Lung (tissue), 12 donors: ENCODE data around the gene TCF12. TPM values are rescaled to one million over a fixed set of nuclear protein-coding genes. Genes with fewer than 3 reads are reported as not detected.

Experiments
- ATAC-seq: fragments of 200-7000 bp; cut with Tn5 transposase; one replicate; pipeline ENCODE4 v1.9.1; 2020; ENCODE audit warnings: moderate number of reproducible peaks; ENCODE audit not compliant: insufficient read depth, low FRiP score
- DNase-seq, 3 donors: peaks; one replicate each; pipeline ENCODE4 v3.0.0-alpha.2; 2013 to 2017
- H3K27ac ChIP-seq, 2 donors: one replicate each; pipeline ENCODE4 v1.5.1; 2013; ENCODE audit warnings: mild to moderate bottlenecking in 2 of 2, moderate library complexity in 2 of 2, control low read depth in 1 of 2, inconsistent platforms in 1 of 2, low read depth in 1 of 2, low read length in 1 of 2
- H3K27me3 ChIP-seq, 3 donors: one replicate each; pipeline ENCODE4 v1.5.1; 2013; ENCODE audit warnings: low read length in 2 of 3; ENCODE audit not compliant: control insufficient read depth in 3 of 3, insufficient read depth in 3 of 3
- H3K36me3 ChIP-seq, 4 donors: one replicate each; pipeline ENCODE4 v1.5.1; 2013; ENCODE audit warnings: low read length in 4 of 4, mild to moderate bottlenecking in 1 of 4, moderate library complexity in 1 of 4; ENCODE audit not compliant: control insufficient read depth in 4 of 4, insufficient read depth in 4 of 4
- H3K4me1 ChIP-seq, 5 donors: one replicate each; pipeline ENCODE4 v1.5.1; 2013; ENCODE audit warnings: low read length in 5 of 5, mild to moderate bottlenecking in 2 of 5, moderate library complexity in 1 of 5; ENCODE audit not compliant: control insufficient read depth in 5 of 5, insufficient read depth in 5 of 5
- H3K4me3 ChIP-seq: one replicate; pipeline ENCODE4 v1.5.1; 2013; ENCODE audit warnings: mild to moderate bottlenecking, control low read depth, moderate library complexity
- H3K9ac ChIP-seq, 2 donors: one replicate each; pipeline ENCODE4 v1.5.1; 2013; ENCODE audit warnings: low read length in 2 of 2, control low read depth in 1 of 2; ENCODE audit not compliant: insufficient read depth in 1 of 2
- H3K9me3 ChIP-seq, 4 donors: one replicate each; pipeline ENCODE4 v1.5.1; 2013; ENCODE audit warnings: low read length in 3 of 4, mild to moderate bottlenecking in 1 of 4, moderate library complexity in 1 of 4; ENCODE audit not compliant: control insufficient read depth in 4 of 4, insufficient read depth in 3 of 4
- CTCF ChIP-seq: IDR thresholded peaks from 2 replicates; pipeline ENCODE4 v1.5.1; 2012; ENCODE audit warnings: mild to moderate bottlenecking; ENCODE audit errors: control extremely low read depth, extremely low read depth
- WGBS, 2 donors: extraction: QIAGEN DNeasy Blood & Tissue Kit; methylation state at CpG; one replicate each; pipeline ENCODE4 v1.1.7; 2013; 5-methylcytosine and 5-hydroxymethylcytosine counted together
- polyA plus RNA-seq, 2 donors: library from polyadenylated mRNA; stranded (reverse); fragments of 200-250 nt; gene quantifications; one replicate each; pipeline ENCODE4 v1.2.1, GENCODE V29; 2013
- total RNA-seq, 2 donors: library from RNA; depleted of rRNA in 1 of 2; stranded (reverse); fragments of >200 nt in 1 of 2; gene quantifications; one replicate each; pipeline ENCODE4 v1.2.1, GENCODE V29; 2014 to 2021
- donor health status: control.
- donor health status: control.
- donor health status: Bipolar disorder and iron deficiency.
- donor health status: healthy.
- donor health status: DM: yes; HTN: yes; CAD: no.

The TCF12 gene
- total and polyA plus RNA-seq, 4 donors = 9.6 to 314 (median 56.3) TPM

- WGBS, 2 donors = 81 to 82% methylated on average over 7 of the region's 7 CpGs
- no peak overlapping the region for H3K9ac ChIP-seq
These were observed 394.7 kb downstream of the TCF12 start for GRCh38 chr15:57313134-57313483.

GRCh38 chr15:57314221-57314620 is 395.8 kb downstream of the TCF12 start:
- TF ChIP-seq CTCF = no peak

More at GRCh38 chr15:57313134-57313483, 394.7 kb downstream of the TCF12 start:
- H3K4me1 ChIP-seq = peaks cover 0 to 25% (median 0%) of the 10 kb centered on the region in 5 donors
- DNase-seq (peak in 2 of 3 donors; percentile 29 to 37), ATAC-seq (no peak)
- no peaks in the 10 kb centered on the region for H3K27me3 ChIP-seq
- TF ChIP-seq CTCF = no peak
- no peak overlapping the region for H3K27ac ChIP-seq
- no peaks in the 10 kb centered on the region for H3K9me3 ChIP-seq
- H3K36me3 ChIP-seq = no peaks in the 10 kb centered on the region
- H3K4me3 ChIP-seq = no peak overlapping the region

GRCh38 chr15:57316451-57316850 is 398.0 kb downstream of the TCF12 start:
- H3K9me3 ChIP-seq = no peaks in the 10 kb centered on the region
- H3K4me3 ChIP-seq = no peak overlapping the region
- 64 to 70% methylated on average over 4 of the region's 4 CpGs for WGBS, 2 donors
- H3K27me3 ChIP-seq = no peaks in the 10 kb centered on the region
- peaks cover 0 to 20% (median 1%) of the 10 kb centered on the region in 5 donors for H3K4me1 ChIP-seq
- DNase-seq = no peak
- no peak for TF ChIP-seq CTCF
- no peak overlapping the region for H3K27ac ChIP-seq
- ATAC-seq = no peak
- no peaks in the 10 kb centered on the region for H3K36me3 ChIP-seq
- no peak overlapping the region for H3K9ac ChIP-seq

More at GRCh38 chr15:57314221-57314620, 395.8 kb downstream of the TCF12 start:
- ATAC-seq = no peak
- Histone ChIP-seq H3K4me1 (peaks cover 0 to 22% (median 0%) of the 10 kb centered on the region in 5 donors), H3K9me3 (no peaks in the 10 kb centered on the region), H3K27ac (no peak overlapping the region), H3K36me3 (no peaks in the 10 kb centered on the region), H3K4me3 (no peak overlapping the region), H3K9ac (no peak overlapping the region), H3K27me3 (no peaks in the 10 kb centered on the region)
- WGBS, 2 donors = 88 to 94% methylated on average over 3 of the region's 3 CpGs
- no peak for DNase-seq
